Measurements from ENCODE around the gene ATP6V1C2. TPM values are rescaled to one million over a fixed set of nuclear protein-coding genes. Genes with fewer than 3 reads are reported as not detected.

The ATP6V1C2 gene
- total RNA-seq, 1 donor from 2014 or later, result 0.11 TPM

DNA sequence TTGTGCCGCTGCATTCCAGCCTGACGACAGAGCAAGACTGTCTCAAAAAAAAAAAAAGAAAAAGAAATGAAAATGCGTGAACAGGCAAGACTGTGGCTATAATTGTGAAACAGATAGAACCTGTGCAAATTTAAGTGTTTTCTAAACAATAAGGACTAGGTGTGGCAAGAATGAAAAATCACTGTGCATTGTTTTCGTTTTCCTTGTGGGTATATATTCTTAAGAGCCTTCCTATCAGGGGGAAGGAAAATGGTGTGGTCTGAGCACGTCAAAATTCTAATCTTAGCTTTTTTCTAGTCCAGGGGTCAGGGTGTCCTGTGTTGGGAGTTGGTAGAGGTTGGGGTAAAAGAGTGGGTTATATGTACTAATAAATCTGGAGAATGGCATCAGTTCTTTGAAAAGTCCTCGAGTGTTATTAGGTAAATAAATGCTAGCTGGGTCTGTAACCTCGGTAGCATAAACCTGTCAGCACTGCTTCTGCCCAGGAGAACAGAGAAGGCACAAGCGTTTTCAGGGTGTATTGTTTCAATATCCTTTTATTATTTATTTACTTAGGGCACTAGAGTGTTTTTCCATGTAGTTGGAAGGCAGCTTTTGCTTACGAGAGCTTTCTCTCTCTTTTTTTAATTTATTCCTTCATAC is 11.6 kb downstream of the ATP6V1C2 start:
- Mint-ChIP-seq H3K9me3 (no peaks in the 10 kb centered on the region), H3K4me1 (peaks cover 3% of the 10 kb centered on the region)

DNA sequence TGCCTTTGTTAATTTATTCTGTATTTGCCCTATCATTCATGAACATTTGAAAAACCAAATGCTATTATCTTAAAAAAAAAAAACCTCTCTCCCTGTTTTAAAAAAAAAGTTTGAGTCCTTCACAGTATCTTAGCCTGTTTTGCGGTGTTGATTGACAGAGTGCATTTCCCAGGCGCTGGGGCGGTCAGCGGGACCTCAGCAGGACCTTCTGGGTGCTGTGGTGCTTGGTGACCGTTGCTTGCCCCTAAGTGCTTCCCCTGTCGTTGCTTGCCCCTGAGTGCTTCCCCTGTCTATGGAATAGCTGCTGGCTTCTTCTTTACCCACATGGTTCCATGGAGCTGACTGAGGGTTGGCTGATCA is 12.1 kb downstream of the ATP6V1C2 start:
- Histone ChIP-seq H3K9ac (no peak overlapping the region), H3K4me1 (no peaks in the 10 kb centered on the region), H3K27ac (no peak overlapping the region), H3K79me2 (ENCODE audit: low read depth) (no peaks in the 10 kb centered on the region), H3K4me3 (no peak overlapping the region), H3K4me2 (no peak overlapping the region), H2AFZ (replicated peaks) (peak overlapping the region; percentile 52), H3K36me3 (no peaks in the 10 kb centered on the region), H3F3A (ENCODE audit: low read depth) (no peaks in the 10 kb centered on the region), H4K20me1 (ENCODE audit: low read depth) (no peaks in the 10 kb centered on the region), H3K27me3 (no peaks in the 10 kb centered on the region), H3K9me3 (ENCODE audit: low read depth) (no peaks in the 10 kb centered on the region)
- no peak overlapping the region for H3K27ac Mint-ChIP-seq
- H3K27me3 Mint-ChIP-seq (ENCODE audit: insufficient read depth, low read depth), result peaks cover 4% of the 10 kb centered on the region
- no peak for DNase-seq (ENCODE audit: low spot score)
- no peak overlapping the region for H3K4me3 Mint-ChIP-seq
- peaks cover 3% of the 10 kb centered on the region for H3K4me1 Mint-ChIP-seq
- H3K9me3 Mint-ChIP-seq, result no peaks in the 10 kb centered on the region
- TF ChIP-seq EZH2 (IDR thresholded peaks at IDR 0.05), result no peak
- no peak for TF ChIP-seq EZH2phosphoT487 (IDR thresholded peaks at IDR 0.05)
- H3K36me3 Mint-ChIP-seq, result no peaks in the 10 kb centered on the region

More for the DNA sequence above, 11.6 kb downstream of the ATP6V1C2 start:
- H3K9me3 ChIP-seq (ENCODE audit: low read depth), result no peaks in the 10 kb centered on the region
- no peak overlapping the region for H3K9ac ChIP-seq
- no peak overlapping the region for H2AFZ ChIP-seq (replicated peaks)
- no peak overlapping the region for H3K27ac Mint-ChIP-seq
- H3K4me3 ChIP-seq, result no peak overlapping the region
- no peaks in the 10 kb centered on the region for H3K4me1 ChIP-seq
- peaks cover 4% of the 10 kb centered on the region for H3K27me3 Mint-ChIP-seq (ENCODE audit: insufficient read depth, low read depth)
- H3K36me3 ChIP-seq, result no peaks in the 10 kb centered on the region
- TF ChIP-seq, protein P1, sequence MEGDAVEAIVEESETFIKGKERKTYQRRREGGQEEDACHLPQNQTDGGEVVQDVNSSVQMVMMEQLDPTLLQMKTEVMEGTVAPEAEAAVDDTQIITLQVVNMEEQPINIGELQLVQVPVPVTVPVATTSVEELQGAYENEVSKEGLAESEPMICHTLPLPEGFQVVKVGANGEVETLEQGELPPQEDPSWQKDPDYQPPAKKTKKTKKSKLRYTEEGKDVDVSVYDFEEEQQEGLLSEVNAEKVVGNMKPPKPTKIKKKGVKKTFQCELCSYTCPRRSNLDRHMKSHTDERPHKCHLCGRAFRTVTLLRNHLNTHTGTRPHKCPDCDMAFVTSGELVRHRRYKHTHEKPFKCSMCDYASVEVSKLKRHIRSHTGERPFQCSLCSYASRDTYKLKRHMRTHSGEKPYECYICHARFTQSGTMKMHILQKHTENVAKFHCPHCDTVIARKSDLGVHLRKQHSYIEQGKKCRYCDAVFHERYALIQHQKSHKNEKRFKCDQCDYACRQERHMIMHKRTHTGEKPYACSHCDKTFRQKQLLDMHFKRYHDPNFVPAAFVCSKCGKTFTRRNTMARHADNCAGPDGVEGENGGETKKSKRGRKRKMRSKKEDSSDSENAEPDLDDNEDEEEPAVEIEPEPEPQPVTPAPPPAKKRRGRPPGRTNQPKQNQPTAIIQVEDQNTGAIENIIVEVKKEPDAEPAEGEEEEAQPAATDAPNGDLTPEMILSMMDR (IDR thresholded peaks at IDR 0.05), result no peak
- TF ChIP-seq EZH2phosphoT487 (IDR thresholded peaks at IDR 0.05) (no peak), EZH2 (IDR thresholded peaks at IDR 0.05) (no peak)
- no peak overlapping the region for H3K4me3 Mint-ChIP-seq
- no peak overlapping the region for H3K27ac ChIP-seq
- no peak for DNase-seq (ENCODE audit: low spot score)
- no peak overlapping the region for H3K4me2 ChIP-seq
- H3K36me3 Mint-ChIP-seq, result no peaks in the 10 kb centered on the region
- no peaks in the 10 kb centered on the region for H4K20me1 ChIP-seq (ENCODE audit: low read depth)
- H3K79me2 ChIP-seq (ENCODE audit: low read depth), result no peaks in the 10 kb centered on the region
- H3K27me3 ChIP-seq, result no peaks in the 10 kb centered on the region
- H3F3A ChIP-seq (ENCODE audit: low read depth), result no peaks in the 10 kb centered on the region

DNA sequence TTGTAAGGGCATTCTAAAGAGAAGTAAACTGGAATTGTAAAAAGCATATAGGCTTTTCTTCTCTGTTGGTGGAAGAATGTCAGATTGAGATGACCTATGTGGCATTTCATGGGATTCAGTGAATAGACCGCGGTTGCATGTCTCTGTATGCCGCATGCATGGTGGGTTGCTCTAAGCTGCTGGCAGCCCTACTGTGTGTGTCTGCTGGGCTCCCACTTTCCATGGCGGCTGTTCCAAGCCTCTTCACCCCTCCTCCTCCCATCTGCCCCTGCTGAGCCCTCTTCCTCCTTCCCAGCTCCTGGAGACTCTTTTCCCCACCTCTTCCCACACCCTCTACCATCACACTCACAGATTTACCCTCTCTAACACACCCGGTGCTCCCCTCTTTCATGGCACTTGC is 12.6 kb downstream of the ATP6V1C2 start:
- peak overlapping the region; percentile 52 for H2AFZ ChIP-seq (replicated peaks)
- H3K27ac Mint-ChIP-seq, result no peak overlapping the region
- TF ChIP-seq, protein P1 (IDR thresholded peaks at IDR 0.05), result no peak
- no peak for TF ChIP-seq EZH2phosphoT487 (IDR thresholded peaks at IDR 0.05)
- TF ChIP-seq EZH2 (IDR thresholded peaks at IDR 0.05), result no peak
- no peaks in the 10 kb centered on the region for H3K9me3 Mint-ChIP-seq
- no peaks in the 10 kb centered on the region for H3K9me3 ChIP-seq (ENCODE audit: low read depth)
- no peaks in the 10 kb centered on the region for H3K27me3 ChIP-seq
- H4K20me1 ChIP-seq (ENCODE audit: low read depth), result no peaks in the 10 kb centered on the region
- no peaks in the 10 kb centered on the region for H3F3A ChIP-seq (ENCODE audit: low read depth)
- no peaks in the 10 kb centered on the region for H3K36me3 ChIP-seq
- H3K9ac ChIP-seq, result no peak overlapping the region
- H3K79me2 ChIP-seq (ENCODE audit: low read depth), result no peaks in the 10 kb centered on the region
- no peak overlapping the region for H3K4me3 ChIP-seq
- peaks cover 3% of the 10 kb centered on the region for H3K4me1 Mint-ChIP-seq
- no peaks in the 10 kb centered on the region for H3K4me1 ChIP-seq
- no peaks in the 10 kb centered on the region for H3K36me3 Mint-ChIP-seq
- H3K4me3 Mint-ChIP-seq, result no peak overlapping the region
- no peak overlapping the region for H3K4me2 ChIP-seq
- H3K27me3 Mint-ChIP-seq (ENCODE audit: insufficient read depth, low read depth), result peaks cover 4% of the 10 kb centered on the region
- H3K27ac ChIP-seq, result no peak overlapping the region
- DNase-seq (ENCODE audit: low spot score), result no peak

DNA sequence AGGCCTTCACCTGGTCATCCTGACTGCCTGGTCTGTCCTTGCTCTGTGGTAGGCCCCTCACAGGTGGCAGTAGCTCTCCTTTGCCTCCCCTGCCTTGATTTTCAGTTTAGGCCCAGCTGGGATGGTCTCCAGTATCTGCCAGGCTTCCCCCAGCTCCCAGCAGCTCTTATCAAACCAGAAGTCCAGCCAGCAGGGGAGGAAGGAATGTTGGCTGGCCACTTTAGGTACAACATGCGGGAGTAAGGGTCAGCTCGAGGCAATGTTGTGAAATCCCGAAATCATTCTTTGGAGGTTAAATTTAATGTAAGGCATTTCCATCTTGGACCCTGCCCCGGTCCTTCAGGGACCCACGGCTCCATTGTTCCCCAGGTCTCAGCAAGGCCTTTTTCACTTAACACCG is 16.8 kb downstream of the ATP6V1C2 start:
- TF ChIP-seq EZH2 (IDR thresholded peaks at IDR 0.05), result no peak
- TF ChIP-seq, protein P1 (IDR thresholded peaks at IDR 0.05), result no peak
- no peak for TF ChIP-seq EZH2phosphoT487 (IDR thresholded peaks at IDR 0.05)
- no peaks in the 10 kb centered on the region for H3K79me2 ChIP-seq (ENCODE audit: low read depth)
- no peak for DNase-seq (ENCODE audit: low spot score)
- peaks cover 2% of the 10 kb centered on the region for H3K27me3 Mint-ChIP-seq (ENCODE audit: insufficient read depth, low read depth)
- H3K36me3 ChIP-seq, result no peaks in the 10 kb centered on the region
- H3K9ac ChIP-seq, result no peak overlapping the region
- H3K4me3 ChIP-seq, result no peak overlapping the region
- no peaks in the 10 kb centered on the region for H3K27me3 ChIP-seq
- H3K9me3 Mint-ChIP-seq, result no peaks in the 10 kb centered on the region
- H3K4me1 ChIP-seq, result no peaks in the 10 kb centered on the region
- no peak overlapping the region for H3K4me2 ChIP-seq
- H4K20me1 ChIP-seq (ENCODE audit: low read depth), result no peaks in the 10 kb centered on the region
- H3K9me3 ChIP-seq (ENCODE audit: low read depth), result no peaks in the 10 kb centered on the region
- no peaks in the 10 kb centered on the region for H3F3A ChIP-seq (ENCODE audit: low read depth)
- H3K4me1 Mint-ChIP-seq, result peaks cover 6% of the 10 kb centered on the region
- no peak overlapping the region for H2AFZ ChIP-seq (replicated peaks)
- no peaks in the 10 kb centered on the region for H3K36me3 Mint-ChIP-seq
- H3K4me3 Mint-ChIP-seq, result no peak overlapping the region
- H3K27ac ChIP-seq, result no peak overlapping the region
- no peak overlapping the region for H3K27ac Mint-ChIP-seq

Measured in neural progenitor cell (in vitro differentiated cells).